ENCODE data around the gene DTYMK. TPM values are rescaled to one million over a fixed set of nuclear protein-coding genes. Genes with fewer than 3 reads are reported as not detected.

Gene DTYMK
- total and polyA plus RNA-seq, 2 of the 4 experiments (the other 2 are of a cell fraction), result 31.7 to 50.1 TPM

GRCh38 chr2:241689306-241689705 lies 2.7 kb upstream of the DTYMK start:
- ChIA-PET CTCF (interaction anchor here (0.7 to 1.2 kb wide), 2 partner anchors 13 to 540 kb away, joined by 3 read pairs; partner anchors contain the start of gene ING5), POLR2A (ENCODE audit: unreplicated experiment) (interaction anchor here (0.7 kb wide), 1 partner anchor 31 kb away, joined by 3 read pairs; no protein-coding TSS in a partner anchor)
- Histone ChIP-seq H3K4me2 (ENCODE audit: low read depth, low read length) (no peak overlapping the region), H2BK120ac (ENCODE audit: low read depth, low read length) (no peak overlapping the region), H3K4me3 (ENCODE audit: insufficient read depth, low read depth, low read length) (no peak overlapping the region), H3K27me3 (ENCODE audit: control insufficient read depth, insufficient read depth, low read length) (no peaks in the 10 kb centered on the region), H3K9me1 (ENCODE audit: insufficient read depth, low read length) (peaks cover 16% of the 10 kb centered on the region), H3K18ac (ENCODE audit: low read depth, low read length) (no peak overlapping the region), H2AK5ac (ENCODE audit: low read depth, low read length) (0 out of 2 replicates have a peak overlapping the region, but pooled peaks have one; percentile 59), H3K23ac (ENCODE audit: low read depth, low read length) (peak overlapping the region; percentile 35), H3K9ac (ENCODE audit: low read depth, low read length) (no peak overlapping the region), H4K20me1 (ENCODE audit: insufficient read depth, low read length) (no peaks in the 10 kb centered on the region), H3K27ac (ENCODE audit: insufficient read depth, low read length) (no peak overlapping the region), H4K5ac (ENCODE audit: low read depth, low read length) (no peak overlapping the region), H4K91ac (ENCODE audit: insufficient read depth, low read depth, low read length) (no peak overlapping the region), H3K79me1 (ENCODE audit: low read depth in 1 of 2, low read length in 2 of 2) (peaks cover 39 to 67% of the 10 kb centered on the region in 2 experiments), H3K14ac (replicated peaks; ENCODE audit: low read depth, low read length) (no peak overlapping the region), H3K9me3 (ENCODE audit: control insufficient read depth, insufficient read depth, low read length) (no peaks in the 10 kb centered on the region), H3K56ac (ENCODE audit: extremely low read depth, insufficient read depth, low read length) (no peak overlapping the region), H3K4ac (ENCODE audit: low read depth, low read length) (no peak overlapping the region), H3K36me3 (ENCODE audit: control insufficient read depth, insufficient read depth, low read length) (peaks cover 25% of the 10 kb centered on the region), H3K4me1 (ENCODE audit: control insufficient read depth, insufficient read depth, low read length) (peaks cover 5% of the 10 kb centered on the region; the same call in 1 of the 2 replicates), H2AK9ac (replicated peaks; ENCODE audit: low read depth, low read length, poor library complexity) (peak overlapping the region; percentile 76), H4K8ac (ENCODE audit: low read depth in 2 of 2, low read length in 2 of 2) (no peak overlapping the region), H2AFZ (replicated peaks; ENCODE audit: low read length, poor library complexity) (no peak overlapping the region), H2BK15ac (ENCODE audit: low read depth, low read length) (no peak overlapping the region; the same call in 2 of the 3 replicates), H2BK5ac (ENCODE audit: low read depth, low read length, poor library complexity, severe bottlenecking) (no peak overlapping the region), H2BK20ac (ENCODE audit: low read depth, low read length) (no peak overlapping the region)
- no peak for DNase-seq
- intact Hi-C loops (cut with micrococcal nuclease), result no loop called here
- ATAC-seq (ENCODE audit: low read depth), result no peak
- BruUV-seq (replicated peaks), result no TSS peak
- WGBS, 2 experiments (ENCODE audit: extremely low coverage in 2 of 2, insufficient read length in 1 of 2), result 93% methylated on average over 3 of the region's 10 CpGs; no CpG with 5 or more reads in 1 of the 2 experiments
- dilution Hi-C loops (cut with HindIII; ENCODE audit: low sequenced_read_pairs, unreplicated experiment), result no loop called here
- in situ Hi-C loops (cut with MboI; ENCODE audit: low sequenced_read_pairs), result no loop called here
- TF ChIP-seq NFE2L2 (IDR thresholded peaks at IDR 0.05; ENCODE audit: low read depth, low read length) (no peak), RFX5 (IDR thresholded peaks at IDR 0.05; ENCODE audit: low read depth, low read length) (no peak), POLR2A (IDR thresholded peaks at IDR 0.05; ENCODE audit: low read depth, low read length) (no peak), SMC3 (IDR thresholded peaks at IDR 0.05; ENCODE audit: low read depth, low read length) (no peak), FOS (IDR thresholded peaks at IDR 0.05; ENCODE audit: low read depth, low read length) (no peak), RAD21 (IDR thresholded peaks at IDR 0.05; ENCODE audit: low read length) (no peak)
- TF ChIP-seq, protein P1, sequence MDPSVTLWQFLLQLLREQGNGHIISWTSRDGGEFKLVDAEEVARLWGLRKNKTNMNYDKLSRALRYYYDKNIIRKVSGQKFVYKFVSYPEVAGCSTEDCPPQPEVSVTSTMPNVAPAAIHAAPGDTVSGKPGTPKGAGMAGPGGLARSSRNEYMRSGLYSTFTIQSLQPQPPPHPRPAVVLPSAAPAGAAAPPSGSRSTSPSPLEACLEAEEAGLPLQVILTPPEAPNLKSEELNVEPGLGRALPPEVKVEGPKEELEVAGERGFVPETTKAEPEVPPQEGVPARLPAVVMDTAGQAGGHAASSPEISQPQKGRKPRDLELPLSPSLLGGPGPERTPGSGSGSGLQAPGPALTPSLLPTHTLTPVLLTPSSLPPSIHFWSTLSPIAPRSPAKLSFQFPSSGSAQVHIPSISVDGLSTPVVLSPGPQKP (IDR thresholded peaks at IDR 0.05; ENCODE audit: borderline replicate concordance, low read depth, low read length), result no peak
- TF ChIP-seq, protein P2, sequence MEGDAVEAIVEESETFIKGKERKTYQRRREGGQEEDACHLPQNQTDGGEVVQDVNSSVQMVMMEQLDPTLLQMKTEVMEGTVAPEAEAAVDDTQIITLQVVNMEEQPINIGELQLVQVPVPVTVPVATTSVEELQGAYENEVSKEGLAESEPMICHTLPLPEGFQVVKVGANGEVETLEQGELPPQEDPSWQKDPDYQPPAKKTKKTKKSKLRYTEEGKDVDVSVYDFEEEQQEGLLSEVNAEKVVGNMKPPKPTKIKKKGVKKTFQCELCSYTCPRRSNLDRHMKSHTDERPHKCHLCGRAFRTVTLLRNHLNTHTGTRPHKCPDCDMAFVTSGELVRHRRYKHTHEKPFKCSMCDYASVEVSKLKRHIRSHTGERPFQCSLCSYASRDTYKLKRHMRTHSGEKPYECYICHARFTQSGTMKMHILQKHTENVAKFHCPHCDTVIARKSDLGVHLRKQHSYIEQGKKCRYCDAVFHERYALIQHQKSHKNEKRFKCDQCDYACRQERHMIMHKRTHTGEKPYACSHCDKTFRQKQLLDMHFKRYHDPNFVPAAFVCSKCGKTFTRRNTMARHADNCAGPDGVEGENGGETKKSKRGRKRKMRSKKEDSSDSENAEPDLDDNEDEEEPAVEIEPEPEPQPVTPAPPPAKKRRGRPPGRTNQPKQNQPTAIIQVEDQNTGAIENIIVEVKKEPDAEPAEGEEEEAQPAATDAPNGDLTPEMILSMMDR (conservative IDR thresholded peaks at IDR 0.05; ENCODE audit: low read depth, low read length), result no peak
